ENCODE measurements around the gene MAP3K5. TPM values are rescaled to one million over a fixed set of nuclear protein-coding genes. Genes with fewer than 3 reads are reported as not detected.
A peak's percentile ranks its signal among the peaks of the same experiment; 100 is the strongest.
"Not testable (repeated sequence)": the region's sequence is repeated elsewhere in the genome, so short reads cannot be mapped to it uniquely, and the experiment has no call there.

Gene MAP3K5, protein sequence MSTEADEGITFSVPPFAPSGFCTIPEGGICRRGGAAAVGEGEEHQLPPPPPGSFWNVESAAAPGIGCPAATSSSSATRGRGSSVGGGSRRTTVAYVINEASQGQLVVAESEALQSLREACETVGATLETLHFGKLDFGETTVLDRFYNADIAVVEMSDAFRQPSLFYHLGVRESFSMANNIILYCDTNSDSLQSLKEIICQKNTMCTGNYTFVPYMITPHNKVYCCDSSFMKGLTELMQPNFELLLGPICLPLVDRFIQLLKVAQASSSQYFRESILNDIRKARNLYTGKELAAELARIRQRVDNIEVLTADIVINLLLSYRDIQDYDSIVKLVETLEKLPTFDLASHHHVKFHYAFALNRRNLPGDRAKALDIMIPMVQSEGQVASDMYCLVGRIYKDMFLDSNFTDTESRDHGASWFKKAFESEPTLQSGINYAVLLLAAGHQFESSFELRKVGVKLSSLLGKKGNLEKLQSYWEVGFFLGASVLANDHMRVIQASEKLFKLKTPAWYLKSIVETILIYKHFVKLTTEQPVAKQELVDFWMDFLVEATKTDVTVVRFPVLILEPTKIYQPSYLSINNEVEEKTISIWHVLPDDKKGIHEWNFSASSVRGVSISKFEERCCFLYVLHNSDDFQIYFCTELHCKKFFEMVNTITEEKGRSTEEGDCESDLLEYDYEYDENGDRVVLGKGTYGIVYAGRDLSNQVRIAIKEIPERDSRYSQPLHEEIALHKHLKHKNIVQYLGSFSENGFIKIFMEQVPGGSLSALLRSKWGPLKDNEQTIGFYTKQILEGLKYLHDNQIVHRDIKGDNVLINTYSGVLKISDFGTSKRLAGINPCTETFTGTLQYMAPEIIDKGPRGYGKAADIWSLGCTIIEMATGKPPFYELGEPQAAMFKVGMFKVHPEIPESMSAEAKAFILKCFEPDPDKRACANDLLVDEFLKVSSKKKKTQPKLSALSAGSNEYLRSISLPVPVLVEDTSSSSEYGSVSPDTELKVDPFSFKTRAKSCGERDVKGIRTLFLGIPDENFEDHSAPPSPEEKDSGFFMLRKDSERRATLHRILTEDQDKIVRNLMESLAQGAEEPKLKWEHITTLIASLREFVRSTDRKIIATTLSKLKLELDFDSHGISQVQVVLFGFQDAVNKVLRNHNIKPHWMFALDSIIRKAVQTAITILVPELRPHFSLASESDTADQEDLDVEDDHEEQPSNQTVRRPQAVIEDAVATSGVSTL (N-terminal part only)
- total RNA-seq (2014; rRNA removed; shearing (Covaris generic)), result 9.0 and 14.0 TPM in 2 replicates

GRCh38 chr6:136792410-136793262 lies at the start of gene MAP3K5:
Gene MAP3K5 (minus strand): TSS chr6:136792477. CDS start chr6:136792157, 320 bp downstream.
- DNase-seq (ENCODE audit: low read depth), result peak; percentile 90

- DNase-seq (ENCODE audit: low read depth), result no peak
Observed at GRCh38 chr6:136840276-136841001, 48.2 kb upstream of the MAP3K5 start.

DNA sequence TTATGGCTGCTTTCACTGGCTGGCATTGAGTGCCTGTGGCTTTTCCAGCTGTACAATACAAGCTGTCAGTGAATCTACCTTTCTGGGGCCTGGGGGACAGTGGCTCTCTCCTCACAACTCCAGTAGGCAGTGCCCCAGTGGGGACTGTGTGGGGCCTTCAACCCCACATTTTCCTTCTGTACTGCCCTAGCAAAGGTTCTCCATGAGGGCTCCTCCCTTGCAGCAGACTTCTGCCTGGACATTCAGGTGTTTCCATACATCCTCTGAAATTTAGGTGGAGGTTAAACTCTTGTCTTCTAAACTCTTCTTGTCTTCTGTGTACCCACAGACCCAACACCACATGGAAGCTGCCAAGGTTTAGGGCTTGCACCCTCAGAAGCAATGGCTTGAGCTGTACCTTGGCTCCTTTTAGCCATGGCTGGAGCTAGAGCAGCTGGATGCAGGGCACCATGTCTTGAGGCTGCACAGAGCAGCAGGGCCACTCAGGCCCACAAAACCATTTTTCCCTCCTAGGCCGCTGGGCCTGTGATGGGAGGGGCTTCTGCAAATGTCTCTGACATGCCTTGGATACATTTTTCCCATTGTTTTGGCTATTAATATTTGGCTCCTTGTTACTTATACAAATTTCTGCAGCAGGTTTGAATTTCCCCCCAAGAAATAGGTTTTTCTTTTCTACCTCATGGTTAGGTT lies 39.7 kb upstream of the MAP3K5 start:
- no peak for DNase-seq (ENCODE audit: low read depth)

DNA sequence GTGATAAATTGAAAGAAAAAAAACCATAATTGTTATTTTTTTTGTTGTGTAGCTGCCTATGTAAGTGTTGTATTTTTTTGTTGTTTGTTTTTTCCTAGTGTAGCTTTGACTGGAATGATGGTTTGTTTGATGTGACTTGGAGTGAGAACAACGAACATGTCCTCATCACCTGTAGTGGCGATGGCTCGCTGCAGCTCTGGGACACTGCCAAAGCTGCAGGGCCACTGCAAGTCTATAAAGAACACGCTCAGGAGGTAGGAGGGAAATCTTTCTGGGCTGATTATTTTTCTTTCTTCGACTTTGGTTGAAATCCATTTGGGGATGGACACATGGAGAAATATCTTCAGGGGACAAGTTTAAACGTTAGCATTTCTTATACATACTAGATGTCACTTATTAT lies 33.9 kb upstream of the MAP3K5 start:
- no peak for DNase-seq (ENCODE audit: low read depth)

- DNase-seq (ENCODE audit: low read depth), result no peak
Observed at GRCh38 chr6:136823128-136823660, 30.9 kb upstream of the MAP3K5 start.

- DNase-seq (ENCODE audit: low read depth), result peak; percentile 93
Observed at GRCh38 chr6:136822376-136823127, 30.3 kb upstream of the MAP3K5 start, which contains the start of gene PEX7. Gene PEX7 (plus strand): TSS chr6:136822592. CDS start chr6:136822666, 74 bp downstream.

DNA sequence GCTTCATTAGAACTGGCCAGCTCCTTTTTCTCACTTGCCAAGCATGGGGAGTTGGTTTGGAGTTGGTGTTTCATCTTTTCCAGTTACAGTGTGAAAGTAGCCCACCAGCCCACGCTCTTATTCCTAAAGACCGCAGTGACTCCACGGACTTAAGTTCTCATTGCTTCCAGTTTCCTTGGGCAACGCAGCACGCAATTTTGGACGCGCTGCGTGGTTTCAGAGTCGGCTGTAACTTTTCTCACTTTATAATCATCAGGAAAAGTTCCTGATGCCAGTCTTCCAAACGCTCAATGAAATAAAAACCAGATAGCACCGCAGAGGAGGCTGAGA lies 29.7 kb upstream of the MAP3K5 start:
- DNase-seq (ENCODE audit: low read depth), result no peak

DNA sequence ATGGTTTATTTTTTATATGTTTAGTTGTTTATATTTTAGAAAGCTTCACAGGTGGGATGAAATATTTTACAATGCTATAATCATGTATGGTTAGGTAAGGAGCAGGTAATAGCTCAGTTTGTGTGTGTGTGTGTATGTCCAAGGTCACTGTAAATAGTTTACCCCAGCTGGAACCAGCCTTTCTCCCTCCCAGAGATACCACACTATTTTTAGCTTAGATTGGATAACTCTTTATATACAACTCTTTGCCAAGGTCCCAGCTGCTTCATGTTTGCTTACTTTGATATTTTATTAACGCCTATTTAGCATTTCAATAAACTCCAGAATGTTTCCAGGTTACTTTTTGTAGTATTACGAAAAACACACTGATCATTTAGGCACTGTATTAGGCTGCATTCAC lies 28.3 kb upstream of the MAP3K5 start:
- DNase-seq (ENCODE audit: low read depth), result no peak

GRCh38 chr6:136816656-136817055 lies 24.4 kb upstream of the MAP3K5 start:
- DNase-seq (ENCODE audit: low read depth), result no peak

DNA sequence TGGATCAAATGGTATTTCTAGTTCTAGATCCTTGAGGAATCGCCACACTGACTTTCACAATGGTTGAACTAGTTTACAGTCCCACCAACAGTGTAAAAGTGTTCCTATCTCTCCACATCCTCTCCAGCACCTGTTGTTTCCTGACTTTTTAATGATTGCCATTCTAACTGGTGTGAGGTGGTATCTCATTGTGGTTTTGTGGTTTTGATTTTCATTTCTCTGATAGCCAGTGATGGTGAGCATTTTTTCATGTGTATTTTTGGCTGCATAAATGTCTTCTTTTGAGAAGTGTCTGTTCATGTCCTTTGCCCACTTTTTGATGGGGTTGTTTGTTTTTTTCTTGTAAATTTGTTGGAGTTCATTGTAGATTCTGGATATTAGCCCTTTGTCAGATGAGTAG lies 23.3 kb upstream of the MAP3K5 start:
- not testable (repeated sequence) for DNase-seq (ENCODE audit: low read depth)

DNA sequence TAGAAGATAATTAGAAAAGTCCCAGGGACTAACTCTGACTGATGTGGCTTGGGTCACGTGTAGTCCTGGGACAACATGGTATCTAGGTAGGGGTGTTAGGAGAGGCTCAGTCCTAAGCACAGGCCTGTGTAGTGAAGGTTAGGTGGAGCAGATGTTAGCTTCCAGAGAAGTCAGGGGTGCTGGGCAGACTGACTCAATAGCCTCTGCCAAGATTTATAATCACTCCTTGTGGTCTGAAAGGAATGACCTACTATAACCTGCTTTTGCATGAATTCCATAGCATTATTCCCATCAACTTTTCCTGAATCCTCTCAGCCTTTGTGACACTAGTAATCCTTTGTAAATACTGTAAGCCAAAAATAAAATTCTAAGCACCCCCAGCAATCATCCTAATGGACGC lies 19.9 kb upstream of the MAP3K5 start:
- DNase-seq (ENCODE audit: low read depth), result no peak

DNA sequence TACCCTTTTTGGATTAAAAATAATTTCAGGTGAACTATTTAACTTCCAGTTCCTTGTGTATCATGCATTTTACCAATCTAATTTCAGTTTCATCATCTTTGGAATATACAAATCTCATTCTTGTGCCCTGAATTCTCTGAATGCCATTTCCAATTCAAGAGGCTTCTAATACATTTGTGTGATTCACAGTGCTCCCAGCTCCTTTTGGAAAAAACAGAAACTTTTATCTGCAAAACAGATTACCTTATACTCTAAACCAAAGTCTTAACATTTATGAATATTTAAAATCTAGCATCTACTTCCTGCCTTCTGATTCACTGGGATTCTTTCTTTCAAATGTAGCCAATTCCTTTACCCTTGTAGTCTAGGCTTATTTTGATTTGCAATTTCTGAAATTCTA lies 19.0 kb upstream of the MAP3K5 start:
- no peak for DNase-seq (ENCODE audit: low read depth)

- DNase-seq (ENCODE audit: low read depth), result no peak
Observed at GRCh38 chr6:136809091-136809860, 17.0 kb upstream of the MAP3K5 start.

DNA sequence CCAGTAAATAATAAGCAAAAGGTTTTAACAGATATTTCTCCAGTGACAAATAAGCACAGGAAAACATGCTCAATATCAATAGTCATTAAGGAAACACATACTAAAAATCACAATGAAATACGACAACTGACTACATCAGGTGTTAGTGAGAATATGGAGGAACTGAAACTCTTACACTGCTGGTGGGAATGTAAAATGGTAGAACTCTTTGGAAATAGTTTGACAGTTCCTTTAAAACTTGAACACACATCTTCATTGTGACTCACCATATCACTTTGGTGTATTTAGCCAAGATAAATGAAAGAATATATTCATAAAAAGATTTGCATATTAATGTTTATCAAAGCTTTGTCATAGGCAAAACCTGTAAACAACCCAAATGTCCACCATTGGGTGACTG lies 11.3 kb upstream of the MAP3K5 start:
- no peak for DNase-seq (ENCODE audit: low read depth)

DNA sequence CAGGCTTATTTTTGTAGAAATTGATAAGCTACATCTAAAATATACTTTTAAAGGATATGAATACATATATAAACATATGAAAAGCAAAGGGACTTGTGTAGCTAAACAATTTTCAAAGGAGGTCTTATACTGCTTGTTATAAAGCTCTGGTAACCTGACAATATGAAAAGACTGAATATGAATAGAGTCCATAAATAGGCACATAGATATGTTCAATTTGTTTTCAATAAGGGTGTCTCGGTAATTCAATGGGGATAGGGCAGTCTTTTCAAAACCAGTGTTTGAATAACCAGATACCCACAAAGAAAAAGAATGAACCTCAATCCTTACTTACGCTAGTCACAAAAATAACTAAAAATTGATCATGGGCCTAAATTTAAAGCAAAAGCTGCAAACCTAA lies 9.3 kb upstream of the MAP3K5 start:
- DNase-seq (ENCODE audit: low read depth), result no peak

DNA sequence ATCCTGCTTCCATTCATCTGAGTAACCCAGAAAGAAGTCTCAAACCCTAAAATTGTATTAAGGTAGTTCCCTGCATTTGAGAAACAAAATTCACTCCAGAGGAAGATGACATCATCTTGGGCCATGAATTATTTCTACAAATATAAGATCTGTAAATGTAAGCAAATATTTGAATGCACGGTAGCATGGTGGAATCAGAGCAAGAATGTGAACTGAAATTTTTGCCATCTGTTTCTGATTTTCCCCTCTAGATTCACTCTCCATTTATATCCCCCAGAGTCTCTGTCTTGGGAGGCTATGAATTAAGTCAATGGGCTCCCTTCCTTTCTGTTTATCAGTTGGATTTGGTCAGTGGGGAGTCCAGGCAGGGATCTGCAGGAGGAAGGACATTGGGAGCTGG lies 5.8 kb upstream of the MAP3K5 start:
- DNase-seq (ENCODE audit: low read depth), result no peak

GRCh38 chr6:136795996-136796395 lies 3.7 kb upstream of the MAP3K5 start:
- DNase-seq (ENCODE audit: low read depth), result no peak

GRCh38 chr6:136795386-136795785 lies 3.1 kb upstream of the MAP3K5 start:
- no peak for DNase-seq (ENCODE audit: low read depth)

Data from M059J (cell line).